ENCODE measurements around the gene SMIM29. TPM values are rescaled to one million over a fixed set of nuclear protein-coding genes. Genes with fewer than 3 reads are reported as not detected.

Gene SMIM29
- total RNA-seq, 1 donor: 44.7 TPM

GRCh38 chr6:34242252-34243130, 6.3 kb downstream of the SMIM29 start:
- no peak overlapping the region for H3K4me3 ChIP-seq (ENCODE audit: low read depth, low read length)
- no peak for DNase-seq (ENCODE audit: low read depth)
- no peak for TF ChIP-seq CTCF (IDR thresholded peaks at IDR 0.05; ENCODE audit: insufficient read depth, low read length)

GRCh38 chr6:34241351-34242215, 7.2 kb downstream of the SMIM29 start:
- no peak overlapping the region for H3K4me3 ChIP-seq (ENCODE audit: low read depth, low read length)
- DNase-seq (ENCODE audit: low read depth): no peak
- TF ChIP-seq CTCF (IDR thresholded peaks at IDR 0.05; ENCODE audit: insufficient read depth, low read length): no peak

- no peak for TF ChIP-seq CTCF (IDR thresholded peaks at IDR 0.05; ENCODE audit: insufficient read depth, low read length)
- no peak for DNase-seq (ENCODE audit: low read depth)
- no peak overlapping the region for H3K4me3 ChIP-seq (ENCODE audit: low read depth, low read length)
Observed at GRCh38 chr6:34240329-34241248, 8.2 kb downstream of the SMIM29 start.

- no peak for TF ChIP-seq CTCF (IDR thresholded peaks at IDR 0.05; ENCODE audit: insufficient read depth, low read length)
- DNase-seq (ENCODE audit: low read depth): no peak
- no peak overlapping the region for H3K4me3 ChIP-seq (ENCODE audit: low read depth, low read length)
Observed at GRCh38 chr6:34239893-34240292, 8.9 kb downstream of the SMIM29 start.

- no peak for DNase-seq (ENCODE audit: low read depth)
- H3K4me3 ChIP-seq (ENCODE audit: low read depth, low read length): peak overlapping the region; percentile 13
- no peak for TF ChIP-seq CTCF (IDR thresholded peaks at IDR 0.05; ENCODE audit: insufficient read depth, low read length)
Observed at GRCh38 chr6:34239500-34239825, 9.3 kb downstream of the SMIM29 start.

All from fibroblast of the aortic adventitia (primary cell).